ENCODE measurements around the gene NPBWR2.

Gene NPBWR2

DNA sequence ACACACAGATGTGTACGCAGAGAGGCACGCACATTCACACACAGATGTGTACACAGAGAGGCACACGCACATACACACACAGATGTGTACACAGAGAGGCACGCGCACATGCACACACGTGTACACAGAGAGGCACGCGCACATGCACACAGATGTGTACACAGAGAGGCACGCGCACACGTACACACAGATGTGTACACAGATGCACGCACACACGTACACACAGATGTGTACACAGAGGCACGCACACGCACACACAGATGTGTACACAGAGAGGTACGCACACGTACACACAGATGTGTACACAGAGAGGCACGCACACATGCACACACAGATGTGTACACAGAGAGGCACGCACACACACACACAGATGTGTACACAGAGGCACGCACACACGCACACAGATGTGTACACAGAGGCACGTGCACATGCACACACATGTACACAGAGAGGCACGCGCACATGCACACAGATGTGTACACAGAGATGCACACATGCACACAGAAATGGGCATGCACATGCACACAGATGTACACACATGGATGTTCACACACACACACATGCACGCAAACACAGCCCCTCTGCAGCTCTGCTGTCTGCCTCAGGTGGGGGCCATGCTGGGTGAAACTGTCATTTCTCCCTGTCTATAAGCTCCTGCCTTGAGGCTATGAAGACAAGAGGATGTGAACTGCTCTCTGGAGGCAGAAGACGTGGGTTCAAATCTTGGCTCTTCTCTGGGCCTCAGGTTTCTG lies 42.6 kb upstream of the NPBWR2 start:
- no peak for TF ChIP-seq TAF1 (IDR thresholded peaks at IDR 0.05; ENCODE audit: borderline replicate concordance, insufficient read depth, low read length)
- no peak for TF ChIP-seq FOXP2 (optimal IDR thresholded peaks at IDR 0.05; ENCODE audit: borderline replicate concordance, extremely low read depth, extremely low read length, insufficient read depth)
- TF ChIP-seq, protein P1, sequence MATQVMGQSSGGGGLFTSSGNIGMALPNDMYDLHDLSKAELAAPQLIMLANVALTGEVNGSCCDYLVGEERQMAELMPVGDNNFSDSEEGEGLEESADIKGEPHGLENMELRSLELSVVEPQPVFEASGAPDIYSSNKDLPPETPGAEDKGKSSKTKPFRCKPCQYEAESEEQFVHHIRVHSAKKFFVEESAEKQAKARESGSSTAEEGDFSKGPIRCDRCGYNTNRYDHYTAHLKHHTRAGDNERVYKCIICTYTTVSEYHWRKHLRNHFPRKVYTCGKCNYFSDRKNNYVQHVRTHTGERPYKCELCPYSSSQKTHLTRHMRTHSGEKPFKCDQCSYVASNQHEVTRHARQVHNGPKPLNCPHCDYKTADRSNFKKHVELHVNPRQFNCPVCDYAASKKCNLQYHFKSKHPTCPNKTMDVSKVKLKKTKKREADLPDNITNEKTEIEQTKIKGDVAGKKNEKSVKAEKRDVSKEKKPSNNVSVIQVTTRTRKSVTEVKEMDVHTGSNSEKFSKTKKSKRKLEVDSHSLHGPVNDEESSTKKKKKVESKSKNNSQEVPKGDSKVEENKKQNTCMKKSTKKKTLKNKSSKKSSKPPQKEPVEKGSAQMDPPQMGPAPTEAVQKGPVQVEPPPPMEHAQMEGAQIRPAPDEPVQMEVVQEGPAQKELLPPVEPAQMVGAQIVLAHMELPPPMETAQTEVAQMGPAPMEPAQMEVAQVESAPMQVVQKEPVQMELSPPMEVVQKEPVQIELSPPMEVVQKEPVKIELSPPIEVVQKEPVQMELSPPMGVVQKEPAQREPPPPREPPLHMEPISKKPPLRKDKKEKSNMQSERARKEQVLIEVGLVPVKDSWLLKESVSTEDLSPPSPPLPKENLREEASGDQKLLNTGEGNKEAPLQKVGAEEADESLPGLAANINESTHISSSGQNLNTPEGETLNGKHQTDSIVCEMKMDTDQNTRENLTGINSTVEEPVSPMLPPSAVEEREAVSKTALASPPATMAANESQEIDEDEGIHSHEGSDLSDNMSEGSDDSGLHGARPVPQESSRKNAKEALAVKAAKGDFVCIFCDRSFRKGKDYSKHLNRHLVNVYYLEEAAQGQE (IDR thresholded peaks at IDR 0.05; ENCODE audit: insufficient read depth in 1 of 2, low read depth in 2 of 2, low read length in 2 of 2) = no peak
- TF ChIP-seq POLR2AphosphoS5 (IDR thresholded peaks at IDR 0.05; ENCODE audit: low read depth, low read length) = no peak
- no peak for TF ChIP-seq SIN3A (IDR thresholded peaks at IDR 0.05; ENCODE audit: borderline replicate concordance, insufficient read depth, low read length)

DNA sequence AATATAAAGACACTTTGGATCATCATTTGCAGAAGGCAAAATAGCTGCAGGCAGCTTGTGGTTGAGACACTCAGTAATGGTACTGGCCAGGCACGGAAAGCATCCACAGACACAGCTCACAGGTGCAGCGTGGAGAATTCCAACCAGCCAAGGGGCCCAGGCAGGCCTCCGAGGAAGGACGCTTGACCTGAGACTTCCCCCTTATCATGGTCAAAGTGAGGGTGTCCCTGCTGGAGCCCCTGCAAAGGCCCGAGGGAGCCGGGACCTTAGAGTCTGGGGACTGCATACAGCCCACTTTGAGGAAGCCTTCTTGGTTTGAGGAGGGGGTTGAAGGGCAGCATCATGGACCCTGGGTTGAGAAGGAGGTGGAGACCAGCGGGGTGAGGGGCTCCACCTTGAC lies 41.8 kb upstream of the NPBWR2 start:
- TF ChIP-seq SIN3A (IDR thresholded peaks at IDR 0.05; ENCODE audit: borderline replicate concordance, insufficient read depth, low read length) (no peak), TAF1 (IDR thresholded peaks at IDR 0.05; ENCODE audit: borderline replicate concordance, insufficient read depth, low read length) (no peak), POLR2AphosphoS5 (IDR thresholded peaks at IDR 0.05; ENCODE audit: low read depth, low read length) (no peak), FOXP2 (optimal IDR thresholded peaks at IDR 0.05; ENCODE audit: borderline replicate concordance, extremely low read depth, extremely low read length, insufficient read depth) (no peak)
- TF ChIP-seq, protein P1 (IDR thresholded peaks at IDR 0.05; ENCODE audit: insufficient read depth in 1 of 2, low read depth in 2 of 2, low read length in 2 of 2) = no peak

DNA sequence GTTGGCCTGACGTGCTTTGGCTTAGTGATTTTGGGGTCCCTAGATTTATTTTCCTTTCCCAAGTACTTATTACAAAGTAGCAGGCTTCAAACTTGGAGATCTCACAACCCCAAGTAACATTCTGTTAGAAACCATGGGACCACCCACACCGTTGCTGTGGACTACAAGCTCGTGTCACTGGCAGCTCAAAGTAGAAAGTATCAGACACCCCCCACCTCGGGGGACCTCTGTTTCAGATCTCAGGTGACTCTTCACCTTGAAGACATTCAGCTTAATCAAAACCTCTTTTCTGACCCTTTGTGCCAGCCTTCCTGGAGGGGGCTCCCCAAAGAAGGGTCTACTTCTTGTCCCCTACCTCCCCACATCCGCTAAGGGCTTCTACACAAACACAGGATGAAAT lies 41.2 kb upstream of the NPBWR2 start:
- TF ChIP-seq SIN3A (IDR thresholded peaks at IDR 0.05; ENCODE audit: borderline replicate concordance, insufficient read depth, low read length) (no peak), POLR2AphosphoS5 (IDR thresholded peaks at IDR 0.05; ENCODE audit: low read depth, low read length) (no peak), FOXP2 (optimal IDR thresholded peaks at IDR 0.05; ENCODE audit: borderline replicate concordance, extremely low read depth, extremely low read length, insufficient read depth) (no peak), TAF1 (IDR thresholded peaks at IDR 0.05; ENCODE audit: borderline replicate concordance, insufficient read depth, low read length) (no peak)
- TF ChIP-seq, protein P1 (IDR thresholded peaks at IDR 0.05; ENCODE audit: insufficient read depth in 1 of 2, low read depth in 2 of 2, low read length in 2 of 2) = no peak

DNA sequence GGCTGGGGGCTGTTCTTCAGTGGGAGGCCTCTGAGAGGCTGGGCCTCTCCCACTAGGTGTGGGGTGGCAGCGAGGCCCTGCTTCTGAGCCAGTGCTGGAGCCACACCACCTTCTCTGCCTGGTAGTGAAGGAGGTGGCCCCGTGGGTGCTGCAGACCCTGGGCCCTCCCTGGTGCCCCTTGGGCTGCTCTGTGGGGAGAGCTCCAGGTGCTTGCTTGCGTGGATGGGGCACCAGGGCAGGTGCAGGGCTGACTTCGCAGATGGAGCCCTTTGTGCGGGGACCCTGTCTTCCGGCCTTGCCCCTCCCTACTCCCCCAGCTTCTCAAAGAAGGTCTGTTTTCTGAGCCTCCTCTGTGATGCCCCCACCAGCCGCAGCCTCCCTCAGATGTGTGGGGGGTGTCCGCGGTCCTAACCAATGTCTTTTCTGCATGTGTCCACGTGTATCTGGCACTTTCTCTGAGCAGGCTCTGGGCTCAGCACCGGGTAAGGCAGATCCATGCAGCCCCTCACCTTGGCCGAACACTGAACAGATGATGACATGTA lies 39.6 kb upstream of the NPBWR2 start:
- TF ChIP-seq FOXP2 (optimal IDR thresholded peaks at IDR 0.05; ENCODE audit: borderline replicate concordance, extremely low read depth, extremely low read length, insufficient read depth) (no peak), TAF1 (IDR thresholded peaks at IDR 0.05; ENCODE audit: borderline replicate concordance, insufficient read depth, low read length) (no peak), SIN3A (IDR thresholded peaks at IDR 0.05; ENCODE audit: borderline replicate concordance, insufficient read depth, low read length) (no peak)

DNA sequence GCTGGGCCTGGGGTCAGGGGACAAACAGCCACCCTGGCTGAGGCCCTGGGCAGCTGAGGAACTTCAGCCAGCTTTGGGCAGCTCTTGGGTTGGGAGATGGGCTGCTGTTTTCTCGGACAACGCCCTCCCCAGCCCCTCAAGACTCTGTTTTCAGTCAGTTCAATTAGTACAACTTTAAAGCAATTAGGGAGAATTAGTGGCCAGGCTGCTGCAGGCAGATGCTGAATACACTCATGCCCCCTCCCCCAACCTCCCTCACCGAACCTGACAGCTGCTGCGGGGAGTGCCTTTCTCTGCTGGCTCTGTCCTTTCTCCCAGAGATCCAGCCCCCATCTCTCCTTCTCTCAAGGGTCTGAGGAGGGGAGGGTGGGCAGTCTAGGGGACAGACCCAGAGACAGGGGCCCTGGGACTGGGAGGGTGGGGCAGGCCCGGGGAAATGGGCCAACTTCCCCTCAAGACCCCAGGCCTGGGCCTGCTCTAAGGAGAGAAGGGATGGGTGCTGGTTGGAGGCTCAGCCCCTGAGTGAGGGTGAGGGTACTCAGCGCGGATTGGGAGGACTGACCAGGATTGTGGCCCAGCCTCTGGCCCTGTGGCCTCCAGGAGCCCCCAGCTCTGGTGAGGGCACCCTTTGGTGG lies 39.1 kb upstream of the NPBWR2 start:
- TF ChIP-seq, protein P1 (IDR thresholded peaks at IDR 0.05; ENCODE audit: insufficient read depth in 1 of 2, low read depth in 2 of 2, low read length in 2 of 2) = no peak
- TF ChIP-seq POLR2AphosphoS5 (IDR thresholded peaks at IDR 0.05; ENCODE audit: low read depth, low read length) (no peak), SIN3A (IDR thresholded peaks at IDR 0.05; ENCODE audit: borderline replicate concordance, insufficient read depth, low read length) (no peak), FOXP2 (optimal IDR thresholded peaks at IDR 0.05; ENCODE audit: borderline replicate concordance, extremely low read depth, extremely low read length, insufficient read depth) (no peak), TAF1 (IDR thresholded peaks at IDR 0.05; ENCODE audit: borderline replicate concordance, insufficient read depth, low read length) (no peak)
